Germinal center (tissue), 1 donor: Measurements from ENCODE around the gene GDF11.

Source experiments
- DNase-seq: peaks from one replicate; pipeline ENCODE4 v3.0.0; 2012; ENCODE audit warnings: mixed read lengths, low spot score

Gene GDF11

DNA sequence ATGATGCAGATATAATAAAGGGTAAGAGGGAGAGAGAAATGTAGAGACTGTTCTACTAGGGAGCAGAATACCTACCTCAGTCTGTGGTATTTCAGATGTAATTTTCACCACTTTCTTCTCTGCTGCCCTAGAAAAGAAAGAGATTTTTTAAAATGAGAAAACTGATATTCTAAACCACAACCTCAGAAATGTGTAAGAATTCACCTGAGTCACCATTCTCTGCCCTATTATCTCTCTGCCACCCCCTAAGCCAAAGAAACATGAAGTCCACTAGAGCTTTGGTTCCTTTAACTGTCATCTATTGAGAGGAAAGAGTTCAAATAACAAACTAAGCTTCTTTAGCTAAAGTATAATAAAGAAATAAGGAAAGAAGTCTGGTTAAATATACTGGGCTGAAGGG is 53.0 kb downstream of the GDF11 start:
- DNase-seq: no peak

- no peak for DNase-seq
Observed at GRCh38 chr12:55797068-55797467, 54.1 kb downstream of the GDF11 start.

DNA sequence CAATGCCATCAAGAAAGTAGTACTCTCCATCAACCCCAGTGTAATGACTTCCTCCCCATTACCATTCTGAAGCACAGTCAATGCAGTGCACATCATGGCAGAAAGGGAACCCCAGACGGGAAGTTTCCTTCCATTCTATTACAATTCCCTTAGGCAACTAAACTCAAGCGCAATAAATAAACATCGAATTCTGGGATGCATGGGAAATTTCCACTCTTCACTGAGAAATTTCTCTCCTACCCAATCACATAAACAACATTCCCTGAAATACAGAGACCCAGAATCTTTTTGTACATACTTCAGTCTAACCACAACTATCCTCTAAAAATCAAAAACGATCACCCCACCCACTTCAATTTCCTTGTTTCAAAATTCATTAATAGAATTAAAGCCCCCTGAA is 54.6 kb downstream of the GDF11 start:
- no peak for DNase-seq
